Pons (tissue), 1 donor: ENCODE data around the gene IFT88.

Source experiments
- DNase-seq: peaks from one replicate; pipeline ENCODE4 v3.0.0-alpha.2; 2016; ENCODE audit warnings: low spot score

The IFT88 gene

DNA sequence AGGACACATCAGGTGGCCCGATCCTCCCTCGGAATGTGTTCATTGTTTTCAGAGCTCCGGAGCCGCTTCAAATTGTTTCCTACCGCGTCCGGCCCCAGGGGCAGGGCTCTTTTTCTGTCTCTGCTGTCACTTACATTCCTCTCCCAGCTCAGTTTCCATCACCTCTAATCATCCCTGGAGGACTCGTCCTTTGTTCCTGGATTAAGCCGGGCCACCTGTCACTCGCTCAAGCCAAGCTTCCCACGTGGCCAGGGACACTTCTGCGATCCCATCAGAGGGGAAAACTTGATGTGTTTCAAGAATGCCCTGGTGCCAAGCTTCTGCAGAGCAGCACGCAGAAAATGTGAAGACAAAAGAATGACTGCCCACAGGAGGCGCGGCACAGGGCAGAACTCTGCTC, 150.0 kb downstream of the IFT88 start:
- DNase-seq: no peak

DNA sequence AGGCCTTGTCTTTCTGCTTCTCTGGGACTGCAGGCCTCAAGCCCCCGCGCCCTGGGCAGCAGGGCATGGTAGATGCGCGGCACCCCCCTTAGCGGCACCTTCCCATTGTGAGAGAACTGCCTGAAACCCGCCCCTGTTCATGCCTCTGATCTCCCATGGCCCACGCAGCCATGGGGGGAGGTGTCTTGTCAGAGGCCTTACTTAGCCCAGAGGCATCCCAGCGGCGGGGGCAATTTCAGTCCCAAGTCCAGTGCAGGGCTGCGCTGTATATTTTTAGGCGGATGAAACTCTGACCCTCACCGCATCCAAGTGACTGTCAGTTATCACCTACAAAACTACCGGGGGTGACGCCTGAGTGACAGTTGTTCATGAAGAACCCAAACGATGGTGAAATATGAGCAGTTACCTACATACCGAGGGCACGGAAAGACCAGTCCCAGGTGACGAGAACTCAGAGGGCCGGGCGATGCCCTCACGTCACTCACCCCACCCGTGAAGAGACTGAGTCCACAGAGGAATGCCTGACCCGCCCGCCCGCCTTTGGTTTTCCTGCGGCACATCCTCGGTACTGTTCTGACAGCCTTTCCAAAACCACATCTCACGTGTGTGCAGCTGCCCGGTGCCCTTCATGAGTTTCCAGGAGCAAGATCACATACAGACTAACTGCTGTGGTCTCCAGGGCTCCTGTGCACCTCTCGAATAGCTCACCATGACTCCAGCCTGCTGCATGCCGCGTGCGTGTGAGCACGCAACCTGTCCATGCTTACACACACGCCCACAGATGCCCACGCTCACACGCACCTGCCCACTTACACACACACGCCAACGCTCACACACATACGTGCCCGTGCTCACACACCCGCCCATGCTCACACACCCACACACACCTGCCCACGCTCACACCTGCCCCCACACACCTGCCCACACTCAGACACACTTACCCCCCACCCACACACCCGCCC, 150.9 kb downstream of the IFT88 start:
- no peak for DNase-seq

DNA sequence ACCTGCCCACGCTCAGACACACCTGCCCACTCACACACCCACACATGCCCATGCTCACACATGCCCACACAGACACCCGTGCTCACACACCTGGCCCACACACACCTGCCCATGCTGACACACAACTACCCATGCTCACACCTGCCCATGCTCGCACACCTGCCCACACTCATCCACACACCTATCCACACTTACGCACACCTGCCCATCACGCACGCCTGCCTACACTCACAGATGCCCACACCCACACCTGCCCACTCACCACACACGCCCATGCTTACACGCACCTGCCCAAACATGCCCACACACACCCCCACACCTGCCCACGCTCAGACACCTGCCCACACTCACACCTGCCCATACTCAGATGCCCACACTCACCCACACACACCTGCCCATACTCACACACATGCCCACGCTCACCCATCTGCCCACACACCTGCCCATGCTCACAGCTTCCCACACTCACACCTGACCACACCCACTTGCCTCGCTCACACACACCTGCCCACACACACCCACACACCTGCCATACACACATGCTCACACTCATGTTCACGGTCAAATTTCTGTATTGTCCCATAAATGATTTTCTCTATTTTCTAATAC, 152.1 kb downstream of the IFT88 start:
- no peak for DNase-seq

DNA sequence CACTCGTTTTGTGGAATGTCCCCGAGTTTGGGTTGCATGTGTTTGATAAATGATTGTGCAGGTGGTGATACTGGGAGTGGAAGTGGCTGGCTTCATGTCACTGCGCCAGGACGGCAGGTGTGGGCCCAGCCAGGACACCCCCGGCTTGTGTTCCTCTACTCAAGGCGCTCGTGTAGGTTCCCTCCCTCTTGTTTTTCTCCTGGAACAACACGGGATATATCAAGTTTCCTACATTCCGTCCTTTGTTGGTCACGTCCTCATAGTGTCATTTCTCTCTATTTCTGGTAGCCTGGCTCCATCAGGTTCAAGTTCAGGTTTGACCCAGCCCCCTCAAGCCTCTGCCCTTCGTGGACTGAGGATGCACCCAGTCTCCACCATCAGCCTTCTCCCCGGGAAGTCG, 152.8 kb downstream of the IFT88 start:
- DNase-seq: no peak

DNA sequence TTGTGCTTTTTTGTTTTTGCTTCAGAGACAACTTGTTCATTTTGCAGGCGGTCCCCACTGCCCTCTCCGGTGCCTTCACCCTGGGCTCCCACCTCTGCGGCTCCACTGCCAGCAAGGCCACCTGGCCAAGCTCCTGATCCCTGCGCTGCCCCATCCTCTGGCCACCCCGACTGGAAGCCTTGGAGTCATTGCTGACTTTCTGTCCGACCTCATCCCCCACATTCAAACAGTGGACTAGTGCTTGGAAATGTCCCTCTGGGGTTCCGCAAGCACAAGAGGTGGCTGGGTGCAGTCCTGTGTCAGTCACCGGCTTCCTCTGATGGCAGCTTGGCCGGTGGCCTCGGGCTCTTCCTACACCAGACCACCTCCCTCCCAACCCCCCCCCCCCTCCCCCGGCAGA, 153.5 kb downstream of the IFT88 start:
- no peak for DNase-seq

DNA sequence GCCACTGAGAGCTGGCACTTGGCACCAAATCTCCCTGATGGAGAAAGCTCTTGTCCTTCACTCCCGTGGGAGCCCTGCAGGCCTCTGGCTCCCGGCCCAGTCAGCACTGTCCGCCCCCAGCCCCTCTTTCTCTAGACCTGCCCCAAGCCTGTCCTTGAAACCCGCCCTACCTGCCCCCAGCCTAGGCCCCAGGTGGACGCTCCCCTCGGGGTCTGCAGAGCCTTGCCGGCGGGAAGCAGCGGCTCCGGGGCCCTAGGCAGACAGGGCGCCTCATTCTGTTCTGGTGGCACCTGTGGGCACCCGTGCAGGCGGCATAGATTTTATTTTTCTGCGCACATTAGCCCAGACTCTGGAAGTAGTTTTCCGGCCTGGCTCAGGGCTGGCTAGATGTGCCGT, 154.1 kb downstream of the IFT88 start:
- DNase-seq: no peak

DNA sequence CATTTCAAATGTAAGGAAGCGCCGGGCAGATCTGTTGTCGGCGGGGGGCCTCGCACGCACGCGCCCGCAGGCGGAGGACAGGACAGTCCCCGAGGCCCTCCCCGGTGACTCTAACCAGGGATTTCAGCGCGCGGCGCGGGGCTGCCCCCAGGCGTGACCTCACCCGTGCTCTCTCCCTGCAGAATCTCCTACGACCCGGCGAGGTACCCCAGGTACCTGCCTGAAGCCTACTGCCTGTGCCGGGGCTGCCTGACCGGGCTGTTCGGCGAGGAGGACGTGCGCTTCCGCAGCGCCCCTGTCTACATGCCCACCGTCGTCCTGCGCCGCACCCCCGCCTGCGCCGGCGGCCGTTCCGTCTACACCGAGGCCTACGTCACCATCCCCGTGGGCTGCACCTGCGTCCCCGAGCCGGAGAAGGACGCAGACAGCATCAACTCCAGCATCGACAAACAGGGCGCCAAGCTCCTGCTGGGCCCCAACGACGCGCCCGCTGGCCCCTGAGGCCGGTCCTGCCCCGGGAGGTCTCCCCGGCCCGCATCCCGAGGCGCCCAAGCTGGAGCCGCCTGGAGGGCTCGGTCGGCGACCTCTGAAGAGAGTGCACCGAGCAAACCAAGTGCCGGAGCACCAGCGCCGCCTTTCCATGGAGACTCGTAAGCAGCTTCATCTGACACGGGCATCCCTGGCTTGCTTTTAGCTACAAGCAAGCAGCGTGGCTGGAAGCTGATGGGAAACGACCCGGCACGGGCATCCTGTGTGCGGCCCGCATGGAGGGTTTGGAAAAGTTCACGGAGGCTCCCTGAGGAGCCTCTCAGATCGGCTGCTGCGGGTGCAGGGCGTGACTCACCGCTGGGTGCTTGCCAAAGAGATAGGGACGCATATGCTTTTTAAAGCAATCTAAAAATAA, 154.7 kb downstream of the IFT88 start:
- DNase-seq: no peak

DNA sequence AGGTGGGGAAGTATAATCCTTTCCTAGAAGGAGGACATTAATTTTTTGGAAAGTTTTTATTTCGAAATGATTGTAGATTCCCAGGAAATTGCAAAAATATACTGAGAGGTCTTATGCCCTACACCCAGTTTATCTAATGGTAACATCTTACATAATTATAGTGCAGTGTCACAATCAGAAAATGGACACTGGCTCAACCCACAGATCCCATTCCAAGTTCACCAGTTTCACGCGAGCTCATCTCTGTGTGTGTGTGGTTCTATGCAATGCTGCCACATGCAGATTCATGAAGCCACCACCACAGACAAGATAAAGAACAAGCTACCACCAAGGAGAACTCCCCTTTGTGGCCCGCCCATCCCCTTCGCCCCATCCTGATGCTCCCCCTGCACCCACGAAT, 160.9 kb downstream of the IFT88 start:
- no peak for DNase-seq

DNA sequence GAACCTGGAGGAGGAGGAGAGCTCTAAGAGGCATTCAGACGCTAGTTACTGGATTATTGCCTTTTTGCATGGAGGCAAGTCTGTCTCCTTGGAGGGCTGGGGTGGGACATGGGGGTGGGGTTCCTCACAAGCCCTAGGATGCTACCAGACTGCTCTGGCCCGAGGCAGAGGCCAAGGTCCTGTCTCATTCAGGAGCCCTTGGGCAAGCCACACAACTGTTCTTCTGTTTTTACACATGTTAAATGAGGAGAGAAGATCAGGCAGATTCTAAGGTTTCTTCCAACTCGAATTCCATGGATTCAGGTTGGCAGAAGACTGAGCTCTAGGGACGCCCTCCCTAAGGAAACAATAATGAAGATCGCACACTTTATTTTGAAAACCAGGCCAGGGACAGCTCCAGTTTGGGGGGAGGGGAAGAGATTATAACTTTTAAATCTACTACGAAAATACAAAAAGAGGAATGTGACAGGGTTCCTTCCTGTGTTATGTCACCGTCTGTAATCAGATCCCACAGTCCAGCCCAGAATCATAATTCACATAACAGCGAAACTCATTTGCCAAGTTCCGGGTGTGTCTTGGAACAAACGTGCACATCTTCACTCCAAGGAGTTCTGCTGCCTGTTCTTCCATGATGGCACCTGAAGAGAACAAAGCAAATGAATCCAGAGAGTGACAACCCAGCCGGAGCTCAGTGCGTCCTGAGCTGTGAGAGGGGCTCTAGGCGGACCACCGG, 161.8 kb downstream of the IFT88 start:
- DNase-seq: no peak

DNA sequence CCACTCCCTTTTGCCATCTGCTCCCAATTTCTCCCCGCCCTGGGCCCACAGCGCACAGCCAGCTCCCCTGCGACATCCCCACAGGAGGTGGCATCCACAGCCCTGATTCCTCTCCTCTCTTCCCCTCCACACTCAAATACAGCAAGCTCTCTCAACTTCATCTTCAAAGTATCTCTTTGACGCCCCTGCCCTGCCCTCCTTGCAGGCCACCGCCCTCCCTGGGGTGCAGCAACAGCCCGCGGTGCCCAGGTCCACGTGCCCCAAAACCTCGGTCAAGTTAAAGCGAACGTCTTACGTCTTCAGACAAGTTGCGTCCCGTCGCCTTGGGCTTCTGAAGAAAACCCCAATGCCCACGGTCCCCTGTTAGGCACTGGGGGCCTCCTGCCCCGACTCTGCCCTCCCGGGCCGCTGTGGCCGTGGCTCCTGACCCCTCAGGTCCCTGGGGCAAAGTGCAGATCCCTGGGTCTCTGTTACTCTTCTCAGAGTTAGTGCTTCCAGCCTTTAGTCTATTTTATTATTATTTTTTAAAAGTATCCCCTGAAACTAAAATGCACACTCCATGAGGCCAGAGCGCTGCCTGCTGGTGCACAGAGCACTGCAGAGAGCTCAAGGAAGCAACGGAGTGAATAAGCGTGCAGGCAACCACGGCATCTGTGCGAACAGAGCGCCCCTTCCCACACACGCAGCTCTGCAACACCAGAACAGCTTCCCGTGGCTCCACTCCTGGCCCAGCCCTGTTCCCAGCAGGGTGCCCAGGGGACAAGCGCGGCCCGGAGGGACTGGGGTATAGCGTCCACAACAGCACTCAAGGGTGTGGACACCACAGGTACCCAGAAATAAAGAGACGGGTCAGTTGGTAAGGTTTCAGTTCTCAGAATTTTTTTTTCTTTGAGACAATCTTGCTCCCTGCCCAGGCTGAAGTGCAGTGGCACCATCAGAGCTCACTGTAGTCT, 163.0 kb downstream of the IFT88 start:
- no peak for DNase-seq

DNA sequence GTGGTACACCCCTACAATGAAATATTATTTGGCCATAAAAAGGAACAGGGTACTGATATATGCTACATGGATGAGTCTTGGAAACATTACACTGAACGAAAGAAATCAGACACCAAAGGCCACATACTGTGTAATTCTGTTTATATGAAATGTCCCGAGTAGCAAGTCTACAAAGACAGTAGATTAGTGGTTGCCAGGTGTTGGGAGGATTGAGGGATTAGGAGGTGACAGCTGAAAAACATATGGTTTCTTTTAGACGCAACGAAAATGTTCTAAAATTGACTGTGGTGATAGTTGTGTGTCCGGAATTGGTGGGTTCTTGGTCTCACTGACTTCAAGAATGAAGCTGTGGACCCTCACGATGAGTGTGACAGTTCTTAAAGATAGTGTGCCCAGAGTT, 171.7 kb downstream of the IFT88 start:
- DNase-seq: no peak

DNA sequence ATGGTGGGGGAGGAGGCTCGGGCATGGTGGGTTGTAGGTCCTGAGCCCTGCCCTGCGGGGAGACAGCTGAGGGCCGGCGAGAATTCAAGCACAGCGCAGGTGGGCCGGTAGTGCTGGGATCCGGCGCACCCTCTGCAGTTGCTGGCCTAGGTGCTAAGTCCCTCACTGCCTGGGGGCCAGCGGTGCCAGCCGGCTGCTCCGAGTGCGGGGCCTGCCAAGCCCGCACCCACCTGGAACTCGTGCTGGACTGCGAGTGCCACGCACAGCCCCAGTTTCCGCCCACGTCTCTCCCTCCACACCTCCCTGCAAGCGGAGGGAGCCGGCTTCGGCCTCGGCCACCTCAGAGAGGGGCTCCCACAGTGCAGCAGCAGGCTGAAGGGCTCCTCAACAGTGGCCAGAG, 173.1 kb downstream of the IFT88 start:
- DNase-seq: no peak
